Measurements from ENCODE around the gene SLC22A23.
"Not testable (repeated sequence)": the region's sequence is repeated elsewhere in the genome, so short reads cannot be mapped to it uniquely, and the experiment has no call there.

The SLC22A23 gene

GRCh38 chr6:3384241-3385143, 72.4 kb downstream of the SLC22A23 start:
- no peak for DNase-seq

- DNase-seq: no peak
Measured at GRCh38 chr6:3383525-3383924, 73.3 kb downstream of the SLC22A23 start.

GRCh38 chr6:3382326-3383279, 74.2 kb downstream of the SLC22A23 start:
- DNase-seq: no peak

GRCh38 chr6:3381233-3381921, 75.5 kb downstream of the SLC22A23 start:
- DNase-seq: no peak

- DNase-seq: no peak
Measured at GRCh38 chr6:3380344-3381232, 76.3 kb downstream of the SLC22A23 start.

GRCh38 chr6:3379482-3380060, 77.3 kb downstream of the SLC22A23 start:
- no peak for DNase-seq

GRCh38 chr6:3378808-3379207, 78.0 kb downstream of the SLC22A23 start:
- DNase-seq: not testable (repeated sequence)

GRCh38 chr6:3378398-3378782, 78.5 kb downstream of the SLC22A23 start:
- DNase-seq: peak; percentile 74

GRCh38 chr6:3377536-3378397, 79.1 kb downstream of the SLC22A23 start:
- no peak for DNase-seq

- DNase-seq: no peak
Measured at GRCh38 chr6:3376893-3377535, 79.8 kb downstream of the SLC22A23 start.

- DNase-seq: no peak
Measured at GRCh38 chr6:3376064-3376463, 80.8 kb downstream of the SLC22A23 start.

- no peak for DNase-seq
Measured at GRCh38 chr6:3373597-3374203, 83.2 kb downstream of the SLC22A23 start.

- DNase-seq: no peak
Measured at GRCh38 chr6:3372912-3373554, 83.8 kb downstream of the SLC22A23 start.

- no peak for DNase-seq
Measured at GRCh38 chr6:3372184-3372846, 84.5 kb downstream of the SLC22A23 start.

- no peak for DNase-seq
Measured at GRCh38 chr6:3371222-3371949, 85.5 kb downstream of the SLC22A23 start.

GRCh38 chr6:3370361-3371221, 86.3 kb downstream of the SLC22A23 start:
- no peak for DNase-seq

GRCh38 chr6:3369985-3370360, 86.9 kb downstream of the SLC22A23 start:
- DNase-seq: no peak
